Fibroblast of lung (primary cell): Measurements from ENCODE around the gene TMEM132E. TPM values are rescaled to one million over a fixed set of nuclear protein-coding genes. Genes with fewer than 3 reads are reported as not detected.

Source experiments
- DNase-seq, 2 donors: peaks; one replicate each; pipeline versions ENCODE4 v3.0.0 to v3.0.0-alpha.2; 2010; ENCODE audit warnings: low read depth in 2 of 2
- H2AFZ ChIP-seq: 2 replicates; pipeline ENCODE4 v1.5.1; 2012; ENCODE audit warnings: low read length, control low read depth, inconsistent platforms
- H3K27ac ChIP-seq: 2 replicates; pipeline ENCODE4 v1.5.1; 2011; ENCODE audit warnings: low read length, control low read depth; ENCODE audit not compliant: insufficient read depth
- H3K27me3 ChIP-seq: 2 replicates; pipeline ENCODE4 v1.5.1; 2011; ENCODE audit warnings: mild to moderate bottlenecking, low read length; ENCODE audit not compliant: control insufficient read depth, insufficient read depth
- H3K36me3 ChIP-seq: 2 replicates; pipeline ENCODE4 v1.5.1; 2011; ENCODE audit warnings: low read length; ENCODE audit not compliant: control insufficient read depth, insufficient read depth
- H3K4me1 ChIP-seq: 2 replicates; pipeline ENCODE4 v1.5.1; 2011; ENCODE audit warnings: low read length; ENCODE audit not compliant: control insufficient read depth, insufficient read depth; ENCODE audit errors: extremely low read depth
- H3K4me2 ChIP-seq: 2 replicates; pipeline ENCODE4 v1.5.1; 2011; ENCODE audit warnings: low read length, control low read depth; ENCODE audit not compliant: insufficient read depth; ENCODE audit errors: extremely low read depth
- H3K4me3 ChIP-seq, 4 experiments: fragments of 200-600 bp in 1 of 4; sonication (generic) in 1 of 4; replicated peaks in 1 of 4; 2 replicates each; pipeline ENCODE4 v1.5.1; 2011 to 2016; ENCODE audit warnings: low read length in 4 of 4, low read depth in 3 of 4, mild to moderate bottlenecking in 3 of 4, control low read depth in 2 of 4, inconsistent platforms in 1 of 4, mixed read lengths in 1 of 4; ENCODE audit not compliant: insufficient read depth in 1 of 4; ENCODE audit errors: control extremely low read depth in 1 of 4
- H3K79me2 ChIP-seq: 2 replicates; pipeline ENCODE4 v1.5.1; 2012; ENCODE audit warnings: mild to moderate bottlenecking, low read length, inconsistent platforms; ENCODE audit not compliant: control insufficient read depth, insufficient read depth
- H3K9ac ChIP-seq: 2 replicates; pipeline ENCODE4 v1.5.1; 2011; ENCODE audit warnings: mild to moderate bottlenecking, low read length, control low read depth; ENCODE audit not compliant: insufficient read depth
- H3K9me3 ChIP-seq: 2 replicates; pipeline ENCODE4 v1.5.1; 2012; ENCODE audit warnings: low read depth, low read length; ENCODE audit not compliant: control insufficient read depth, insufficient read depth
- H4K20me1 ChIP-seq: 2 replicates; pipeline ENCODE4 v1.5.1; 2011; ENCODE audit warnings: low read length; ENCODE audit not compliant: control insufficient read depth, insufficient read depth; ENCODE audit errors: extremely low read depth
- EZH2 ChIP-seq: IDR thresholded peaks from 2 replicates; pipeline ENCODE4 v1.5.1; 2012; ENCODE audit warnings: low read length, control low read depth, mild to moderate bottlenecking; ENCODE audit errors: missing control alignments
- polyA plus RNA-seq, 2 donors: library from polyadenylated mRNA; depleted of rRNA in 1 of 2; stranded (reverse) in 1 of 2; unstranded in 1 of 2; fragments of >200 nt; gene quantifications; 2 replicates each; pipeline ENCODE4 v1.2.1, GENCODE V29; 2011 to 2012; ENCODE audit warnings: missing spikeins in 1 of 2
- total RNA-seq: library from RNA; depleted of rRNA; stranded (reverse); fragments of >200 nt; gene quantifications from 2 replicates; pipeline ENCODE4 v1.2.1, GENCODE V29; 2014
- TF ChIP-seq, protein P1 (sequence below), 2 donors: IDR thresholded peaks in 1 of 2; conservative IDR thresholded peaks in 1 of 2; 1 replicate in 1 of 2; 2 replicates in 1 of 2; pipeline ENCODE4 v1.5.1; 2011 to 2012; ENCODE audit warnings: low read length in 2 of 2, control low read depth in 1 of 2, inconsistent platforms in 1 of 2, low read depth in 1 of 2, mild to moderate bottlenecking in 1 of 2

The TMEM132E gene
- total and polyA plus RNA-seq, 2 donors (not counting 1 experiment from before 2014, with no cell fraction given) = not detected

DNA sequence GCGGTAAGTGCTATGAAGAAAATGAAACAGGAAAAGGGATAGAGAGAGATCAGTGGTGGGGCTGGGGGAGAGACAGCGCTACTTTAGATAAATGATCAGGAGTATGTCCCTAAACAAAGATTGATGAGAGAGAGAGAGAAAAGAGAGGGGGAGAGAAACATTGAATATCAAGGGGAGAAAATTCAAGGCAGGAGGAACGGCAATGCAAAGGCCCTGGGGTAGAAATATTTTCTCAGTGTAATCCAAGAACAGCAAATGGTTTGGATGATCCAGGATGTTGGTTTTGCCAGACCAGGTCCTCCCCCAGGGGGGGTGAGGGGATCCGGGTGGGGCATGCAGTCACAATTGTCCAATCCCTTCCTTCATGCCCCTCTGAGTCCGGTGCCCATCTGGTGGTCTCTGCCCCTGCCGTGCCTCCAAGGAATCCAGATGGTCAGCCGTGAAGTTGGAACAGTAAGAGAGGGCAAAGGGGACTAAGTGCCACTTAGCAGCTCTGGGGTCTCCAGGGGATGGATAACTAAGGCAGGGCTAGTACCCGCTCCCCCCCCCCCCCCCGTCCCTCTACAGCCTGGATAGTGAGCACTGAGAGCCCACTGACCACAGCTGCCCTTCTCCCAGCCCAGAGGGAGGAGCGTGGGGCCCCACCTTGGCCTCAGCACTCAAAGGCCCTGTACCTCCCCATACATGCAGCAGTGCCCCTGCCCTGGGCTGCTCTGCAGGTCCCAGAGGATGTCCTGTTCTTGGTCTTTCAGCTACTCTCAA lies 43.7 kb downstream of the TMEM132E start:
- Histone ChIP-seq H3K9me3 (no peaks in the 10 kb centered on the region), H4K20me1 (no peaks in the 10 kb centered on the region), H3K36me3 (no peaks in the 10 kb centered on the region), H3K79me2 (no peaks in the 10 kb centered on the region), H3K4me2 (no peak overlapping the region), H3K9ac (no peak overlapping the region), H3K27me3 (peaks cover 7% of the 10 kb centered on the region), H3K27ac (no peak overlapping the region), H2AFZ (no peak overlapping the region), H3K4me3 (no peak overlapping the region), H3K4me1 (no peaks in the 10 kb centered on the region)
- DNase-seq = no peak
- TF ChIP-seq, protein P1, sequence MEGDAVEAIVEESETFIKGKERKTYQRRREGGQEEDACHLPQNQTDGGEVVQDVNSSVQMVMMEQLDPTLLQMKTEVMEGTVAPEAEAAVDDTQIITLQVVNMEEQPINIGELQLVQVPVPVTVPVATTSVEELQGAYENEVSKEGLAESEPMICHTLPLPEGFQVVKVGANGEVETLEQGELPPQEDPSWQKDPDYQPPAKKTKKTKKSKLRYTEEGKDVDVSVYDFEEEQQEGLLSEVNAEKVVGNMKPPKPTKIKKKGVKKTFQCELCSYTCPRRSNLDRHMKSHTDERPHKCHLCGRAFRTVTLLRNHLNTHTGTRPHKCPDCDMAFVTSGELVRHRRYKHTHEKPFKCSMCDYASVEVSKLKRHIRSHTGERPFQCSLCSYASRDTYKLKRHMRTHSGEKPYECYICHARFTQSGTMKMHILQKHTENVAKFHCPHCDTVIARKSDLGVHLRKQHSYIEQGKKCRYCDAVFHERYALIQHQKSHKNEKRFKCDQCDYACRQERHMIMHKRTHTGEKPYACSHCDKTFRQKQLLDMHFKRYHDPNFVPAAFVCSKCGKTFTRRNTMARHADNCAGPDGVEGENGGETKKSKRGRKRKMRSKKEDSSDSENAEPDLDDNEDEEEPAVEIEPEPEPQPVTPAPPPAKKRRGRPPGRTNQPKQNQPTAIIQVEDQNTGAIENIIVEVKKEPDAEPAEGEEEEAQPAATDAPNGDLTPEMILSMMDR (conservative IDR thresholded peaks at IDR 0.05 in 1 of 2, IDR thresholded peaks at IDR 0.05 in 1 of 2; ENCODE audit: low read depth in 1 of 2, low read length in 2 of 2) = no peak
- no peak for TF ChIP-seq EZH2

DNA sequence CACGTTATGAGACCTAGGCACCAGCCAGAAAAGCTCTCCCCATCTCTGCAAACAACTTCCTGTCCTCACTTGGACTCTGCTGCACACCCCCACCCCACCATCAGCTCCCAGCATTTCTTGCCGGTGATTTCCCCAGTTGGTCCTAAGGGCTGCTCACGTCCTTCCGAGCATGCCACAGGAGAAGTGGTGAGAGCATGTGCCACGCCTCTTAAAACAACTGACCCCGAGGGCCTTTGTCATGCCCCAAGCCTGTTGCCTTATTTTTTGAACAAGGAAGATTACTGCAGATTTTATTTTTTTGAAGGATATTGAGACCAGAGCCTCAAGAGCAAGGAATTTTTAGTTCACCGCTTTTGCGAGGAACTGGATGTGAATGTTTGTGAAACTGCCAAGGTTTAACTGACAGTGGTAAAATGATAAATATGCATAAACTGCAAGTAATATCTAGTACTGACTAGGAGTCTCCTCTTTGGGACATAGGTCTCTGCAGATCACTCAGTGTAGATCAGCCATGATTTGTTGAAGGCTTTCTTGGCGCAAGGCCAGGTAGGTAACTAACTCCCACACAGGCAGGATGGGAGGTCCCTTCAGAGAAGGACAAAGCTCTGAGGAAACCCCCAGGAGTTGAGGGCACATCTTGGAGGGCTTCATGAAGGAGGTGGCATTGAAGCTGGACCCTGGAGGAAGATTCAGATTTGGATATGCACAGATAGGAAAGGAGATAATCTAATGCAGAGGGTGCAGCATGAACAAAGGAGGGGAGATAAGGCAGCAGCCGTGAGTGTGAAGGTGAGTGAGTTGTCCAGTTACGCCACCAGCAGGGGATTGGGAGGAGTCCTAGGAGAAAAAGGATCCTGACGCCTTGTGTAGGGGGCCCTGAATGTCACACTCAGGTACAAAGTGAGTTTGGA lies 44.7 kb downstream of the TMEM132E start:
- Histone ChIP-seq H3K4me1 (no peaks in the 10 kb centered on the region), H3K27me3 (peaks cover 8% of the 10 kb centered on the region), H3K36me3 (no peaks in the 10 kb centered on the region), H3K27ac (no peak overlapping the region), H3K4me3 (no peak overlapping the region), H4K20me1 (no peaks in the 10 kb centered on the region), H3K79me2 (no peaks in the 10 kb centered on the region), H3K9me3 (no peaks in the 10 kb centered on the region), H3K4me2 (no peak overlapping the region), H3K9ac (no peak overlapping the region), H2AFZ (no peak overlapping the region)
- TF ChIP-seq EZH2 = no peak
- TF ChIP-seq, protein P1 (conservative IDR thresholded peaks at IDR 0.05 in 1 of 2, IDR thresholded peaks at IDR 0.05 in 1 of 2; ENCODE audit: low read depth in 1 of 2, low read length in 2 of 2) = no peak
- no peak for DNase-seq

DNA sequence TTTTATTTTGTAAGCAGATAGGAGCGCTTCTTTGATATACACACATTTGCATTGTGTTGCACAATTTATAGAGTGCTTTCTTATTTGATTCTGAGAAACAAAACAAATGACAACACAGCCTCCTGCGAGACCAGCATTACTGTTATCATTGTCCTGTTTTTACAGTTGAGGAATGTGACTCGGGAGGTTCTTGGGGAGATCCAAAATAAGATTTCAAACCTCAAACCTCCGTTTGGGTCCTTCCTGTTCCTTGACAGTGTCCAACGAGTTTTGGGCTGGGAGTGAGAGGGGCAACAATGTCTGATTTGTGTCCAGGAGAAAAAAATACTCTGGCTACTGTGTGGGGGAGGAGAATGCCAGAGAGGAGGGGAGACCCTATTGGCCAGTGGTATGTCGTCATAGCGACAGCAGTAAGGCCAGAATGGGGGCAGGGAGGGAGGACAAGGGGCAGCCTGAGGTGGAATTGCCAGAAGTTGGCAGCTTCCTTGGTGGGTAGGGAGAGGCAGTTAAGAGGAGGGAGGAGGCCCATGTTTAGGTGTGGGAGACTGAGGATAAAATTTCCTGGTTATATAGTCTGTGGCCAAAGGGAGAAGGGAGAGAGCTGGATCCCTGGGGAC lies 45.5 kb downstream of the TMEM132E start:
- no peak for DNase-seq
- no peaks in the 10 kb centered on the region for H4K20me1 ChIP-seq
- H3K4me1 ChIP-seq = no peaks in the 10 kb centered on the region
- no peak overlapping the region for H2AFZ ChIP-seq
- H3K27ac ChIP-seq = no peak overlapping the region
- no peak for TF ChIP-seq EZH2
- TF ChIP-seq, protein P1 (conservative IDR thresholded peaks at IDR 0.05 in 1 of 2, IDR thresholded peaks at IDR 0.05 in 1 of 2; ENCODE audit: low read depth in 1 of 2, low read length in 2 of 2) = no peak
- no peaks in the 10 kb centered on the region for H3K79me2 ChIP-seq
- no peaks in the 10 kb centered on the region for H3K9me3 ChIP-seq
- H3K9ac ChIP-seq = no peak overlapping the region
- H3K27me3 ChIP-seq = peaks cover 8% of the 10 kb centered on the region
- no peak overlapping the region for H3K4me2 ChIP-seq
- no peak overlapping the region for H3K4me3 ChIP-seq
- no peaks in the 10 kb centered on the region for H3K36me3 ChIP-seq
